HG03354 (cell line): Measurements from ENCODE around the gene DMGDH.

Source experiments
- ATAC-seq: cut with Tn5 transposase; IDR thresholded peaks from one replicate; pipeline ENCODE4 v1.9.1; 2021; ENCODE audit warnings: mild to moderate bottlenecking; ENCODE audit not compliant: unreplicated experiment, poor library complexity, severe bottlenecking

DMGDH gene

GRCh38 chr5:79069488-79070349 is at the start of gene DMGDH, which contains the start of gene BHMT2:
Gene DMGDH, minus strand, starts transcription at chr5:79069674. Its CDS starts 54 bp downstream, at chr5:79069620.
Gene BHMT2, plus strand, starts transcription at chr5:79069767. Its CDS starts 16 bp downstream, at chr5:79069783.
- no peak for ATAC-seq

- ATAC-seq: no peak
These were observed 43.2 kb upstream of the DMGDH start for GRCh38 chr5:79112703-79113058.

GRCh38 chr5:79111960-79112702 is 42.7 kb upstream of the DMGDH start:
- no peak for ATAC-seq

- ATAC-seq: no peak
These were observed 42.0 kb upstream of the DMGDH start, which contains the start of gene BHMT for GRCh38 chr5:79111387-79111959. Gene BHMT, plus strand, starts transcription at chr5:79111809. Its CDS starts 77 bp downstream, at chr5:79111886.

GRCh38 chr5:79109527-79110492 is 40.3 kb upstream of the DMGDH start:
- ATAC-seq: no peak

- ATAC-seq: no peak
These were observed 39.3 kb upstream of the DMGDH start for GRCh38 chr5:79108792-79109191.

GRCh38 chr5:79108086-79108485 is 38.6 kb upstream of the DMGDH start:
- no peak for ATAC-seq

GRCh38 chr5:79107020-79107796 is 37.7 kb upstream of the DMGDH start:
- ATAC-seq: no peak

GRCh38 chr5:79105868-79106267 is 36.4 kb upstream of the DMGDH start:
- no peak for ATAC-seq

GRCh38 chr5:79093762-79094161 is 24.3 kb upstream of the DMGDH start:
- ATAC-seq: no peak

- ATAC-seq: no peak
These were observed 21.6 kb upstream of the DMGDH start for GRCh38 chr5:79091064-79091463.

GRCh38 chr5:79088507-79088906 is 19.0 kb upstream of the DMGDH start:
- ATAC-seq: no peak

- ATAC-seq: no peak
These were observed 16.6 kb upstream of the DMGDH start for GRCh38 chr5:79086116-79086515.

GRCh38 chr5:79081779-79082178 is 12.3 kb upstream of the DMGDH start:
- no peak for ATAC-seq

GRCh38 chr5:79080804-79081203 is 11.3 kb upstream of the DMGDH start:
- no peak for ATAC-seq

GRCh38 chr5:79077680-79078365 is 8.3 kb upstream of the DMGDH start:
- ATAC-seq: no peak

- ATAC-seq: no peak
These were observed 7.3 kb upstream of the DMGDH start for GRCh38 chr5:79076819-79077218.
